HepG2 (cell line): Measurements from ENCODE around the gene METTL15.
A peak's percentile ranks its signal among the peaks of the same experiment; 100 is the strongest.

Experiments used
- CBX2 ChIP-seq, 2 experiments: fragments of 200-600 bp in 1 of 2; sonication (generic); formaldehyde crosslinking in 1 of 2; IDR thresholded peaks; 2 replicates each; pipeline versions ENCODE4 v1.7.0 to v1.8.1; 2018 to 2022; ENCODE audit warnings: low read depth in 2 of 2, low read length in 1 of 2, mild to moderate bottlenecking in 1 of 2, missing genetic modification reagents in 1 of 2
- CEBPB ChIP-seq: IDR thresholded peaks from 2 replicates; pipeline ENCODE4 v1.6.1; 2011; ENCODE audit warnings: low read depth, low read length, improper control_type of control experiment, borderline replicate concordance
- EZH2 ChIP-seq: conservative IDR thresholded peaks from 2 replicates; pipeline ENCODE4 v1.6.1; 2012; ENCODE audit warnings: mild to moderate bottlenecking, low read depth, low read length, moderate library complexity
- HOXA9 ChIP-seq: sonication (generic); formaldehyde crosslinking; IDR thresholded peaks from 2 replicates; pipeline ENCODE4 v1.8.1; 2022; ENCODE audit warnings: missing genetic modification reagents, mild to moderate bottlenecking, moderate library complexity, borderline replicate concordance
- MAFF ChIP-seq: IDR thresholded peaks from 2 replicates; pipeline ENCODE4 v1.6.1; 2011; ENCODE audit warnings: low read depth, low read length, improper control_type of control experiment
- MAX ChIP-seq: IDR thresholded peaks from 2 replicates; pipeline ENCODE4 v1.6.1; 2012; ENCODE audit warnings: inconsistent platforms
- PHF21A ChIP-seq: sonication (generic); formaldehyde crosslinking; IDR thresholded peaks from 2 replicates; pipeline ENCODE4 v1.5.0; 2020; ENCODE audit warnings: mild to moderate bottlenecking, missing genetic modification reagents
- POLR2A ChIP-seq, 2 experiments: IDR thresholded peaks; 2 replicates each; pipeline ENCODE4 v1.6.1; 2011; ENCODE audit warnings: low read depth in 2 of 2, low read length in 2 of 2, mild to moderate bottlenecking in 1 of 2, moderate library complexity in 1 of 2; ENCODE audit not compliant: insufficient read depth in 1 of 2
- SRSF1 ChIP-seq: fragments of 200-400 bp; formaldehyde crosslinking; optimal IDR thresholded peaks from 2 replicates; pipeline ENCODE3; 2017; ENCODE audit warnings: mild to moderate bottlenecking, low read depth, low read length, moderate library complexity
- THYN1 ChIP-seq: sonication (generic); formaldehyde crosslinking; IDR thresholded peaks from 2 replicates; pipeline ENCODE4 v1.8.1; 2023; ENCODE audit warnings: low read depth, mild to moderate bottlenecking, moderate library complexity, missing genetic modification reagents, borderline replicate concordance
- TP53 ChIP-seq: sonication (generic); formaldehyde crosslinking; conservative IDR thresholded peaks from 2 replicates; pipeline ENCODE4 v1.4.0; 2020; ENCODE audit warnings: missing genetic modification reagents
- ZNF12 ChIP-seq: sonication (generic); formaldehyde crosslinking; IDR thresholded peaks from 2 replicates; pipeline ENCODE4 v1.5.0; 2020; ENCODE audit warnings: missing genetic modification reagents
- ZNF512 ChIP-seq: sonication (generic); formaldehyde crosslinking; IDR thresholded peaks from 2 replicates; pipeline ENCODE4 v1.4.0; 2020; ENCODE audit warnings: mild to moderate bottlenecking, missing genetic modification reagents
- ZNF691 ChIP-seq: sonication (generic); formaldehyde crosslinking; IDR thresholded peaks from 2 replicates; pipeline ENCODE4 v1.4.0; 2020; ENCODE audit warnings: missing genetic modification reagents, low read depth, mild to moderate bottlenecking, borderline replicate concordance

GRCh38 chr11:28343304-28344233 lies 235.4 kb downstream of the METTL15 start:
- TF ChIP-seq ZNF12 (CRISPR knock-in tag) (no peak), ZNF691 (CRISPR knock-in tag) (no peak), CEBPB (no peak), MAFF (peak; percentile 98), SRSF1 (no peak), CBX2 (IDR thresholded peaks at IDR 0.05; ENCODE audit: low read depth, low read length) (no peak), CBX2 (CRISPR knock-in tag; IDR thresholded peaks at IDR 0.05; ENCODE audit: low read depth) (no peak), PHF21A (CRISPR knock-in tag) (no peak), THYN1 (no peak), MAX (no peak), ZNF512 (CRISPR knock-in tag) (no peak), HOXA9 (CRISPR knock-in tag) (no peak), POLR2A (IDR thresholded peaks at IDR 0.05; ENCODE audit: insufficient read depth in 1 of 2, low read depth in 2 of 2, low read length in 2 of 2) (no peak), TP53 (CRISPR knock-in tag) (no peak), EZH2 (no peak)
